H1 (cell line): ENCODE measurements around the gene MBD3L4. TPM values are rescaled to one million over a fixed set of nuclear protein-coding genes. Genes with fewer than 3 reads are reported as not detected.

Source experiments
- CTCF ChIA-PET: fragments of 300-600 bp; sonication (Branson Sonifier 250); formaldehyde crosslinking; loops from one replicate; lab custom pipeline; 2021; ENCODE audit not compliant: partially characterized antibody; lab: Charles Lee
- POLR2A ChIA-PET: fragments of 300-600 bp; sonication (Branson Sonifier 250); formaldehyde crosslinking; loops from one replicate; lab custom pipeline; 2021; ENCODE audit warnings: inconsistent platforms; ENCODE audit not compliant: partially characterized antibody; lab: Charles Lee
- DNase-seq, 2 experiments: peaks; one replicate each; pipeline versions ENCODE4 v3.0.0 to v3.0.0-alpha.2; 2010 to 2022; ENCODE audit warnings: low spot score in 2 of 2, low read depth in 1 of 2, mixed read lengths in 1 of 2
- FAIRE-seq: peaks from 2 replicates; lab custom pipeline; 2011; peaks lifted over from hg19 to GRCh38; lab: Jason Lieb, UNC
- H2AFZ ChIP-seq: 2 replicates; pipeline ENCODE4 v1.8.1; 2012; ENCODE audit warnings: low read length, inconsistent platforms
- H2AK5ac ChIP-seq: 2 replicates; pipeline ENCODE4 v1.6.1; 2013; ENCODE audit warnings: low read depth, low read length
- H2BK120ac ChIP-seq: replicated peaks from 2 replicates; pipeline ENCODE3; 2013; ENCODE audit warnings: low read depth, low read length, inconsistent platforms
- H2BK12ac ChIP-seq: 2 replicates; pipeline ENCODE4 v1.6.1; 2013; ENCODE audit warnings: low read depth, low read length
- H2BK15ac ChIP-seq: 2 replicates; pipeline ENCODE4 v1.6.1; 2013; ENCODE audit warnings: low read length
- H2BK20ac ChIP-seq: 2 replicates; pipeline ENCODE4 v1.6.1; 2013; ENCODE audit warnings: low read length
- H2BK5ac ChIP-seq: 2 replicates; pipeline ENCODE4 v1.6.1; 2013; ENCODE audit warnings: low read depth, low read length
- H3K14ac ChIP-seq: 2 replicates; pipeline ENCODE4 v1.6.1; 2013; ENCODE audit warnings: inconsistent platforms; ENCODE audit not compliant: insufficient read length
- H3K18ac ChIP-seq: 2 replicates; pipeline ENCODE4 v1.6.1; 2013; ENCODE audit warnings: low read length; ENCODE audit errors: extremely low read depth
- H3K23ac ChIP-seq: 2 replicates; pipeline ENCODE4 v1.6.1; 2013; ENCODE audit warnings: inconsistent platforms; ENCODE audit not compliant: insufficient read length
- H3K23me2 ChIP-seq: 2 replicates; pipeline ENCODE4 v1.6.1; 2013; ENCODE audit warnings: low read depth, low read length
- H3K27ac ChIP-seq: 2 replicates; pipeline ENCODE4 v1.6.1; 2011; ENCODE audit warnings: low read depth, low read length, inconsistent platforms
- H3K27me3 ChIP-seq, 4 experiments: replicated peaks in 1 of 4; 1 replicate in 1 of 4; 2 replicates in 3 of 4; pipeline versions ENCODE4 v1.6.1 to v1.8.1; 2011 to 2013; ENCODE audit warnings: low read length in 3 of 4, mild to moderate bottlenecking in 3 of 4, inconsistent platforms in 2 of 4, mixed read lengths in 2 of 4, moderate library complexity in 1 of 4; ENCODE audit not compliant: control insufficient read depth in 3 of 4, insufficient read depth in 3 of 4; ENCODE audit errors: extremely low read depth in 1 of 4
- H3K36me3 ChIP-seq, 4 experiments: 2 replicates each; pipeline versions ENCODE4 v1.6.1 to v1.8.1; 2011 to 2013; ENCODE audit warnings: mild to moderate bottlenecking in 4 of 4, low read length in 3 of 4, moderate library complexity in 2 of 4, control low read depth in 1 of 4, inconsistent platforms in 1 of 4; ENCODE audit not compliant: insufficient read depth in 4 of 4, control insufficient read depth in 2 of 4
- H3K4ac ChIP-seq: replicated peaks from 2 replicates; pipeline ENCODE3; 2013; ENCODE audit warnings: low read length, low read depth, mixed read lengths, inconsistent platforms; ENCODE audit not compliant: insufficient read length
- H3K4me1 ChIP-seq, 4 experiments: replicated peaks in 1 of 4; 1 replicate in 1 of 4; 2 replicates in 3 of 4; pipeline versions ENCODE4 v1.6.1 to v1.8.1; 2011 to 2013; ENCODE audit warnings: low read length in 3 of 4, inconsistent platforms in 2 of 4, mixed read lengths in 1 of 4; ENCODE audit not compliant: insufficient read depth in 4 of 4, control insufficient read depth in 3 of 4
- H3K4me2 ChIP-seq, 2 experiments: 2 replicates each; pipeline versions ENCODE4 v1.6.1 to v1.8.1; 2011 to 2013; ENCODE audit warnings: low read depth in 2 of 2, low read length in 2 of 2, control low read depth in 1 of 2, inconsistent platforms in 1 of 2, mild to moderate bottlenecking in 1 of 2; ENCODE audit not compliant: insufficient read depth in 1 of 2
- H3K4me3 ChIP-seq, 4 experiments: fragments of 200-600, 300-600 bp in 1 of 4; sonication (generic), shearing (Covaris generic), sonication (Bioruptor Twin) in 1 of 4; 2 replicates each; pipeline versions ENCODE4 v1.5.1 to v1.8.1; 2011 to 2016; ENCODE audit warnings: low read length in 4 of 4, low read depth in 3 of 4, control low read depth in 2 of 4, inconsistent platforms in 2 of 4, mild to moderate bottlenecking in 2 of 4, mixed read lengths in 1 of 4, moderate library complexity in 1 of 4; ENCODE audit not compliant: insufficient read depth in 2 of 4; ENCODE audit errors: extremely low read depth in 1 of 4
- H3K56ac ChIP-seq: replicated peaks from 2 replicates; pipeline ENCODE3; 2013; ENCODE audit warnings: low read depth, mild to moderate bottlenecking, mixed read lengths, low read length, inconsistent platforms; ENCODE audit not compliant: insufficient read length
- H3K79me1 ChIP-seq: 2 replicates; pipeline ENCODE4 v1.6.1; 2013; ENCODE audit warnings: low read depth, low read length, control low read depth
- H3K79me2 ChIP-seq, 2 experiments: 2 replicates each; pipeline versions ENCODE4 v1.6.1 to v1.8.1; 2012 to 2013; ENCODE audit warnings: low read length in 2 of 2, mild to moderate bottlenecking in 2 of 2, inconsistent platforms in 1 of 2; ENCODE audit not compliant: insufficient read depth in 2 of 2, control insufficient read depth in 1 of 2
- H3K9ac ChIP-seq, 4 experiments: replicated peaks in 1 of 4; 1 replicate in 1 of 4; 2 replicates in 3 of 4; pipeline versions ENCODE4 v1.6.1 to v1.8.1; 2011 to 2013; ENCODE audit warnings: low read depth in 3 of 4, low read length in 3 of 4, control low read depth in 2 of 4, mild to moderate bottlenecking in 2 of 4, moderate library complexity in 2 of 4, inconsistent platforms in 1 of 4; ENCODE audit errors: extremely low read depth in 1 of 4
- H3K9me3 ChIP-seq, 2 experiments: 2 replicates each; pipeline versions ENCODE4 v1.6.1 to v1.8.1; 2012 to 2013; ENCODE audit warnings: mild to moderate bottlenecking in 2 of 2, moderate library complexity in 2 of 2, control low read depth in 1 of 2, inconsistent platforms in 1 of 2, low read depth in 1 of 2, low read length in 1 of 2, mixed read lengths in 1 of 2; ENCODE audit not compliant: insufficient read depth in 2 of 2
- H4K20me1 ChIP-seq, 2 experiments: replicated peaks in 1 of 2; 2 replicates each; pipeline versions ENCODE3 to v1.8.1; 2011 to 2013; ENCODE audit warnings: inconsistent platforms in 2 of 2, low read length in 2 of 2, mild to moderate bottlenecking in 1 of 2; ENCODE audit not compliant: insufficient read depth in 2 of 2, control insufficient read depth in 1 of 2
- H4K5ac ChIP-seq: 2 replicates; pipeline ENCODE4 v1.6.1; 2013; ENCODE audit warnings: low read length, low read depth, mixed read lengths, inconsistent platforms; ENCODE audit not compliant: insufficient read length
- H4K8ac ChIP-seq: 2 replicates; pipeline ENCODE4 v1.8.0; 2013; ENCODE audit warnings: mild to moderate bottlenecking, moderate library complexity, low read length, inconsistent platforms; ENCODE audit not compliant: insufficient read depth; ENCODE audit errors: extremely low read depth
- H4K91ac ChIP-seq: replicated peaks from 2 replicates; pipeline ENCODE3; 2013; ENCODE audit warnings: low read length, mixed read lengths, inconsistent platforms; ENCODE audit not compliant: insufficient read length
- ATF2 ChIP-seq: IDR thresholded peaks from 2 replicates; pipeline ENCODE4 v1.6.1; 2012; ENCODE audit warnings: low read length, inconsistent platforms
- CHD1 ChIP-seq: IDR thresholded peaks from 2 replicates; pipeline ENCODE4 v1.6.1; 2012; ENCODE audit warnings: low read depth, low read length, improper control_type of control experiment
- CHD2 ChIP-seq: IDR thresholded peaks from 2 replicates; pipeline ENCODE4 v1.6.1; 2012; ENCODE audit warnings: low read length, improper control_type of control experiment
- E2F6 ChIP-seq: IDR thresholded peaks from 2 replicates; pipeline ENCODE4 v1.6.1; 2012; ENCODE audit warnings: inconsistent platforms
- EGR1 ChIP-seq: IDR thresholded peaks from 2 replicates; pipeline ENCODE4 v1.6.1; 2011; ENCODE audit warnings: low read depth, low read length, borderline replicate concordance
- FOSL1 ChIP-seq: IDR thresholded peaks from 2 replicates; pipeline ENCODE4 v1.6.1; 2011; ENCODE audit warnings: mild to moderate bottlenecking, low read depth, low read length, moderate library complexity; ENCODE audit not compliant: insufficient read depth
- NANOG ChIP-seq: IDR thresholded peaks from 2 replicates; pipeline ENCODE4 v1.6.1; 2011; ENCODE audit warnings: low read length, low read depth, mild to moderate bottlenecking, inconsistent platforms; ENCODE audit not compliant: insufficient read depth, poor library complexity, severe bottlenecking
- RNF2 ChIP-seq: fragments of 200-900, 300-1000 bp; sonication (generic); IDR thresholded peaks from 2 replicates; pipeline ENCODE4 v1.7.1; 2016; ENCODE audit warnings: borderline replicate concordance, low read depth, mild to moderate bottlenecking, antibody characterized with exemption, low read length; ENCODE audit not compliant: poor library complexity, severe bottlenecking; ENCODE audit errors: missing control alignments
- SIX5 ChIP-seq: IDR thresholded peaks from 2 replicates; pipeline ENCODE4 v1.6.1; 2011; ENCODE audit warnings: mild to moderate bottlenecking, low read depth, low read length
- SUZ12 ChIP-seq: fragments of 200-600 bp; sonication (generic); IDR thresholded peaks from 2 replicates; pipeline ENCODE4 v1.6.1; 2012; ENCODE audit warnings: mild to moderate bottlenecking, inconsistent platforms, low read length, moderate library complexity, mixed read lengths
- TAF1 ChIP-seq: IDR thresholded peaks from 2 replicates; pipeline ENCODE4 v1.6.1; 2011; ENCODE audit warnings: mild to moderate bottlenecking, low read depth, low read length
- ZNF274 ChIP-seq: IDR thresholded peaks from 2 replicates; pipeline ENCODE4 v1.7.0; 2012; ENCODE audit warnings: low read length, borderline replicate concordance; ENCODE audit errors: extremely low read depth
- WGBS, 2 experiments: shearing (Covaris generic) in 1 of 2; methylation state at CpG; one replicate each; pipeline versions ENCODE4 v1.1.6 to v1.1.7; 2013 to 2015; ENCODE audit warnings: low lambda C conversion rate in 2 of 2, mixed read lengths in 2 of 2, inconsistent platforms in 1 of 2, low coverage in 1 of 2, missing lambda C conversion rate in 1 of 2; ENCODE audit not compliant: insufficient replicate concordance in 2 of 2, insufficient coverage in 1 of 2, insufficient read length in 1 of 2; ENCODE audit errors: extremely low coverage in 1 of 2, missing lambda C conversion rate in 1 of 2; 5-methylcytosine and 5-hydroxymethylcytosine counted together
- polyA plus RNA-seq, 7 experiments: library from polyadenylated mRNA; depleted of rRNA in 3 of 7; stranded (reverse) in 5 of 7; unstranded in 2 of 7; fragments of >200 nt in 5 of 7; fragments of 200-250 nt in 2 of 7; gene quantifications; 1 replicate in 5 of 7; 2 replicates in 1 of 7; 4 replicates in 1 of 7; pipeline versions ENCODE4 v1.2.1 to v1.2.3, GENCODE V29; 2011 to 2013; ENCODE audit warnings: missing spikeins in 2 of 7, mixed read lengths in 2 of 7
- total RNA-seq: library from RNA; stranded (reverse); fragmentation: NEBNext Ultra II Directional; extraction: Animal tissue kit (Norgen Biotek cat#: 25700); gene quantifications from 2 replicates; pipeline ENCODE4 v1.2.1, GENCODE V29; 2021

MBD3L4 gene
- total and polyA plus RNA-seq, 2 of the 8 experiments (the other 6 are each of a cell fraction or from before 2014, with no cell fraction given): not detected

- H2BK5ac ChIP-seq: no peak overlapping the region
- CTCF ChIA-PET: no interaction called here
- H3K18ac ChIP-seq: no peak overlapping the region
- no peaks in the 10 kb centered on the region for H3K79me2 ChIP-seq
- H4K8ac ChIP-seq: no peak overlapping the region
- no peak overlapping the region for H3K4ac ChIP-seq
- POLR2A ChIA-PET: no interaction called here
- H2BK15ac ChIP-seq: no peak overlapping the region
- H3K4me2 ChIP-seq: no peak overlapping the region
- no peak overlapping the region for H2AFZ ChIP-seq
- no peak overlapping the region for H3K56ac ChIP-seq
- no peak overlapping the region for H3K9ac ChIP-seq
- H3K36me3 ChIP-seq: no peaks in the 10 kb centered on the region
- H2AK5ac ChIP-seq: no peak overlapping the region
- FAIRE-seq: no peak
- no peaks in the 10 kb centered on the region for H4K20me1 ChIP-seq
- H3K27ac ChIP-seq: no peak overlapping the region
- H3K23me2 ChIP-seq: no peaks in the 10 kb centered on the region
- H3K4me1 ChIP-seq: no peaks in the 10 kb centered on the region
- no peak overlapping the region for H4K91ac ChIP-seq
- H3K27me3 ChIP-seq: no peaks in the 10 kb centered on the region
- 61% methylated on average over 4 of the region's 4 CpGs; no CpG with 5 or more reads in 1 of the 2 experiments for WGBS, 2 experiments
- no peak for DNase-seq
- H3K9me3 ChIP-seq: peaks cover 39 to 64% of the 10 kb centered on the region in 2 experiments
- no peak overlapping the region for H2BK120ac ChIP-seq
- H3K23ac ChIP-seq: no peak overlapping the region
- H4K5ac ChIP-seq: no peak overlapping the region
- H2BK12ac ChIP-seq: no peak overlapping the region
- no peak overlapping the region for H2BK20ac ChIP-seq
- no peak overlapping the region for H3K14ac ChIP-seq
- no peaks in the 10 kb centered on the region for H3K79me1 ChIP-seq
- no peak overlapping the region for H3K4me3 ChIP-seq
- no peak for TF ChIP-seq RNF2
- no peak for TF ChIP-seq ZNF274
- no peak for TF ChIP-seq E2F6
- no peak for TF ChIP-seq TAF1
- no peak for TF ChIP-seq EGR1
- TF ChIP-seq CHD2: no peak
- no peak for TF ChIP-seq CHD1
- TF ChIP-seq FOSL1: no peak
- TF ChIP-seq ATF2: no peak
- no peak for TF ChIP-seq SUZ12
- no peak for TF ChIP-seq SIX5
- TF ChIP-seq NANOG: no peak
These were observed 26.3 kb downstream of the MBD3L4 start for GRCh38 chr19:7013678-7014077.
